ENCODE data around the gene HCCS.

- TF ChIP-seq CTCF (IDR thresholded peaks at IDR 0.05; ENCODE audit: low read depth, low read length), result no peak
- no peak for TF ChIP-seq EZH2phosphoT487 (IDR thresholded peaks at IDR 0.05; ENCODE audit: low read depth)
Observed at GRCh38 chrX:11103751-11104150, 7.4 kb upstream of the HCCS start.

Data from OCI-LY3 (cell line).